Fibroblast of lung (primary cell): ENCODE data around the gene RALGAPB. TPM values are rescaled to one million over a fixed set of nuclear protein-coding genes. Genes with fewer than 3 reads are reported as not detected.

ENCODE experiments used
- DNase-seq, 2 donors: peaks; one replicate each; pipeline versions ENCODE4 v3.0.0 to v3.0.0-alpha.2; 2010; ENCODE audit warnings: low read depth in 2 of 2
- H2AFZ ChIP-seq: 2 replicates; pipeline ENCODE4 v1.5.1; 2012; ENCODE audit warnings: low read length, control low read depth, inconsistent platforms
- H3K27ac ChIP-seq: 2 replicates; pipeline ENCODE4 v1.5.1; 2011; ENCODE audit warnings: low read length, control low read depth; ENCODE audit not compliant: insufficient read depth
- H3K27me3 ChIP-seq: 2 replicates; pipeline ENCODE4 v1.5.1; 2011; ENCODE audit warnings: mild to moderate bottlenecking, low read length; ENCODE audit not compliant: control insufficient read depth, insufficient read depth
- H3K36me3 ChIP-seq: 2 replicates; pipeline ENCODE4 v1.5.1; 2011; ENCODE audit warnings: low read length; ENCODE audit not compliant: control insufficient read depth, insufficient read depth
- H3K4me1 ChIP-seq: 2 replicates; pipeline ENCODE4 v1.5.1; 2011; ENCODE audit warnings: low read length; ENCODE audit not compliant: control insufficient read depth, insufficient read depth; ENCODE audit errors: extremely low read depth
- H3K4me2 ChIP-seq: 2 replicates; pipeline ENCODE4 v1.5.1; 2011; ENCODE audit warnings: low read length, control low read depth; ENCODE audit not compliant: insufficient read depth; ENCODE audit errors: extremely low read depth
- H3K4me3 ChIP-seq, 4 experiments: fragments of 200-600 bp in 1 of 4; sonication (generic) in 1 of 4; replicated peaks in 1 of 4; 2 replicates each; pipeline ENCODE4 v1.5.1; 2011 to 2016; ENCODE audit warnings: low read length in 4 of 4, low read depth in 3 of 4, mild to moderate bottlenecking in 3 of 4, control low read depth in 2 of 4, inconsistent platforms in 1 of 4, mixed read lengths in 1 of 4; ENCODE audit not compliant: insufficient read depth in 1 of 4; ENCODE audit errors: control extremely low read depth in 1 of 4
- H3K79me2 ChIP-seq: 2 replicates; pipeline ENCODE4 v1.5.1; 2012; ENCODE audit warnings: mild to moderate bottlenecking, low read length, inconsistent platforms; ENCODE audit not compliant: control insufficient read depth, insufficient read depth
- H3K9ac ChIP-seq: 2 replicates; pipeline ENCODE4 v1.5.1; 2011; ENCODE audit warnings: mild to moderate bottlenecking, low read length, control low read depth; ENCODE audit not compliant: insufficient read depth
- H3K9me3 ChIP-seq: 2 replicates; pipeline ENCODE4 v1.5.1; 2012; ENCODE audit warnings: low read depth, low read length; ENCODE audit not compliant: control insufficient read depth, insufficient read depth
- H4K20me1 ChIP-seq: 2 replicates; pipeline ENCODE4 v1.5.1; 2011; ENCODE audit warnings: low read length; ENCODE audit not compliant: control insufficient read depth, insufficient read depth; ENCODE audit errors: extremely low read depth
- EZH2 ChIP-seq: IDR thresholded peaks from 2 replicates; pipeline ENCODE4 v1.5.1; 2012; ENCODE audit warnings: low read length, control low read depth, mild to moderate bottlenecking; ENCODE audit errors: missing control alignments
- polyA plus RNA-seq, 2 donors: library from polyadenylated mRNA; depleted of rRNA in 1 of 2; stranded (reverse) in 1 of 2; unstranded in 1 of 2; fragments of >200 nt; gene quantifications; 2 replicates each; pipeline ENCODE4 v1.2.1, GENCODE V29; 2011 to 2012; ENCODE audit warnings: missing spikeins in 1 of 2
- total RNA-seq: library from RNA; depleted of rRNA; stranded (reverse); fragments of >200 nt; gene quantifications from 2 replicates; pipeline ENCODE4 v1.2.1, GENCODE V29; 2014
- TF ChIP-seq, protein P1 (sequence below), 2 donors: IDR thresholded peaks in 1 of 2; conservative IDR thresholded peaks in 1 of 2; 1 replicate in 1 of 2; 2 replicates in 1 of 2; pipeline ENCODE4 v1.5.1; 2011 to 2012; ENCODE audit warnings: low read length in 2 of 2, control low read depth in 1 of 2, inconsistent platforms in 1 of 2, low read depth in 1 of 2, mild to moderate bottlenecking in 1 of 2

RALGAPB gene
- total and polyA plus RNA-seq, 2 donors (not counting 1 experiment from before 2014, with no cell fraction given): 19.5 to 31.4 TPM

DNA sequence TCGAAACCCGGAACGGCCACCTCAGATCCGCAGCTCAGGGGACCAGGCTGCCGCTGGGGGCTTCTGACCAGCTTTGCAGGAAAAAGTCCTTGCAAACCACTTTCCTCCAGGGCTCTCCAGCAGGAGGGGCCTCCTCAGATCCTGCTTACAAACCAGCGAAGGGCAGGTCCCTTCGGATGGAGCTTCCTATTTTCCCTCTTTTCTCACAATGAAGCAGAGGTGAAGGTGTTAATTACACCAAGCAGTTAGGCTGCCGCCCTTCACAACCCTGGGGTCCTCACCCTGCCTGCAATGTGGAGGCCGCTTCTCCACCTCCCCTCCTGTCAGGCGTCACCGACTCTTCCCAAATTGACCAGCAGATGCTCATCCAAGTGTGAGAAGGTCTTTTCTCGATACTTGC is 134.7 kb downstream of the RALGAPB start:
- no peak overlapping the region for H3K27ac ChIP-seq
- H3K79me2 ChIP-seq: no peaks in the 10 kb centered on the region
- TF ChIP-seq EZH2: peak; percentile 43
- TF ChIP-seq, protein P1, sequence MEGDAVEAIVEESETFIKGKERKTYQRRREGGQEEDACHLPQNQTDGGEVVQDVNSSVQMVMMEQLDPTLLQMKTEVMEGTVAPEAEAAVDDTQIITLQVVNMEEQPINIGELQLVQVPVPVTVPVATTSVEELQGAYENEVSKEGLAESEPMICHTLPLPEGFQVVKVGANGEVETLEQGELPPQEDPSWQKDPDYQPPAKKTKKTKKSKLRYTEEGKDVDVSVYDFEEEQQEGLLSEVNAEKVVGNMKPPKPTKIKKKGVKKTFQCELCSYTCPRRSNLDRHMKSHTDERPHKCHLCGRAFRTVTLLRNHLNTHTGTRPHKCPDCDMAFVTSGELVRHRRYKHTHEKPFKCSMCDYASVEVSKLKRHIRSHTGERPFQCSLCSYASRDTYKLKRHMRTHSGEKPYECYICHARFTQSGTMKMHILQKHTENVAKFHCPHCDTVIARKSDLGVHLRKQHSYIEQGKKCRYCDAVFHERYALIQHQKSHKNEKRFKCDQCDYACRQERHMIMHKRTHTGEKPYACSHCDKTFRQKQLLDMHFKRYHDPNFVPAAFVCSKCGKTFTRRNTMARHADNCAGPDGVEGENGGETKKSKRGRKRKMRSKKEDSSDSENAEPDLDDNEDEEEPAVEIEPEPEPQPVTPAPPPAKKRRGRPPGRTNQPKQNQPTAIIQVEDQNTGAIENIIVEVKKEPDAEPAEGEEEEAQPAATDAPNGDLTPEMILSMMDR (conservative IDR thresholded peaks at IDR 0.05 in 1 of 2, IDR thresholded peaks at IDR 0.05 in 1 of 2; ENCODE audit: low read depth in 1 of 2, low read length in 2 of 2): no peak
- no peak overlapping the region for H3K4me2 ChIP-seq
- no peak overlapping the region for H3K9ac ChIP-seq
- H3K4me3 ChIP-seq: no peak overlapping the region
- no peaks in the 10 kb centered on the region for H3K9me3 ChIP-seq
- no peak overlapping the region for H2AFZ ChIP-seq
- H3K4me1 ChIP-seq: no peaks in the 10 kb centered on the region
- peaks cover 20% of the 10 kb centered on the region for H3K27me3 ChIP-seq
- no peaks in the 10 kb centered on the region for H4K20me1 ChIP-seq
- DNase-seq: no peak
- H3K36me3 ChIP-seq: no peaks in the 10 kb centered on the region

DNA sequence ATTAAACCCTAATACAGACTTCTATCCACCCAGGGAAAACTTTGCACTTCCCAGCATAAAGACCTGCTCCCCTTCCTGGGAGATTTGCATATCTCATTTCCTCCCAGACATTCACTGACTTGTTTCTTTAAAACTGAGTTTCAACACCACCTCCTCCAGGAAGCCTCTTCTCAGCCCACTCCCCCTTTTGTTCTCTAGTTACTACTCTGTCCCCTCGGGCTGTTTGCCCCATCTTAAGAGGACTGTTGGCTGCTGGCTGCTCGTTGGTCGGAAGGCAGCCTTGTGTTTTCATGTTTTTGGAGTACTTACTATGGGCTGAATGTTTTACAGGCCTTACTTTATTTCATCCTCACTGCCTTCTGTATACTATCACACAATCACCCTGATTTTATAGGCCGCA is 135.5 kb downstream of the RALGAPB start:
- DNase-seq: no peak
- H3K4me2 ChIP-seq: no peak overlapping the region
- H3K36me3 ChIP-seq: no peaks in the 10 kb centered on the region
- no peak overlapping the region for H2AFZ ChIP-seq
- no peaks in the 10 kb centered on the region for H3K4me1 ChIP-seq
- no peaks in the 10 kb centered on the region for H3K9me3 ChIP-seq
- no peak overlapping the region for H3K4me3 ChIP-seq
- H4K20me1 ChIP-seq: no peaks in the 10 kb centered on the region
- H3K27me3 ChIP-seq: peaks cover 12% of the 10 kb centered on the region
- no peak overlapping the region for H3K27ac ChIP-seq
- H3K9ac ChIP-seq: no peak overlapping the region
- TF ChIP-seq, protein P1 (conservative IDR thresholded peaks at IDR 0.05 in 1 of 2, IDR thresholded peaks at IDR 0.05 in 1 of 2; ENCODE audit: low read depth in 1 of 2, low read length in 2 of 2): no peak
- no peak for TF ChIP-seq EZH2
- H3K79me2 ChIP-seq: no peaks in the 10 kb centered on the region

DNA sequence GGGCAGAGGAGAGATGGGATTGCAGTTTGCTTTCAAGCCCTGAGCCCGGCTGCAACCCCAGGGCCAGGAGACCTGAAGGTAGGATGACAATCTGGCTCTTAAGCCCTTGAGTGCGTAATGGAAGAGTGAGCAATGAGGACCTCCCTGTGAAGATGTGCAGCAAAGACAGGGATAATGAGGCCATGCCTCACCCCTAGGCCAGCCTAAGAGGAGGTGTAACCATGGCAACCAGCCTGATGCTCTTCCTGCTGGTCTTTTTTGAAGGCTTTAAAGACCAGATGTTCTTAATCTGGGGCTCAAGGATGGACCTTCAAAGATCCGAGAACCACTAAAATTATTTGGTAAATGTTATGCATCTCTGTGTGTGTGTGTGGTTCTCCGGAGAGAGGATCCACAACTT is 137.2 kb downstream of the RALGAPB start:
- H3K4me3 ChIP-seq: no peak overlapping the region
- H3K4me2 ChIP-seq: no peak overlapping the region
- no peak overlapping the region for H3K27ac ChIP-seq
- peaks cover 6% of the 10 kb centered on the region for H3K27me3 ChIP-seq
- H3K79me2 ChIP-seq: no peaks in the 10 kb centered on the region
- no peak for TF ChIP-seq EZH2
- TF ChIP-seq, protein P1 (conservative IDR thresholded peaks at IDR 0.05 in 1 of 2, IDR thresholded peaks at IDR 0.05 in 1 of 2; ENCODE audit: low read depth in 1 of 2, low read length in 2 of 2): no peak
- no peaks in the 10 kb centered on the region for H3K4me1 ChIP-seq
- H3K9me3 ChIP-seq: no peaks in the 10 kb centered on the region
- H4K20me1 ChIP-seq: no peaks in the 10 kb centered on the region
- DNase-seq: no peak
- no peak overlapping the region for H2AFZ ChIP-seq
- no peak overlapping the region for H3K9ac ChIP-seq
- H3K36me3 ChIP-seq: no peaks in the 10 kb centered on the region
